ENCODE results near the gene GJB6.

GRCh38 chr13:20173116-20173746 lies 58.9 kb downstream of the GJB6 start:
- no peak for TF ChIP-seq CTCF (IDR thresholded peaks at IDR 0.05; ENCODE audit: poor library complexity, severe bottlenecking)
- TF ChIP-seq TAF1 (IDR thresholded peaks at IDR 0.05; ENCODE audit: low read depth) = no peak

Measured in neural cell (in vitro differentiated cells).